ENCODE measurements around the gene METTL23. TPM values are rescaled to one million over a fixed set of nuclear protein-coding genes. Genes with fewer than 3 reads are reported as not detected.

Gene METTL23
- total and polyA plus RNA-seq, 2 of the 8 experiments (the other 6 are each of a cell fraction or from before 2014, with no cell fraction given) = 36.1 to 60.2 TPM

GRCh38 chr17:76752006-76752405 lies 25.4 kb downstream of the METTL23 start (continued):
- TF ChIP-seq ZNF274 (IDR thresholded peaks at IDR 0.05; ENCODE audit: borderline replicate concordance, extremely low read depth, low read length) (no peak), ATF2 (IDR thresholded peaks at IDR 0.05; ENCODE audit: low read length) (no peak), BACH1 (IDR thresholded peaks at IDR 0.05; ENCODE audit: low read length) (no peak), E2F6 (IDR thresholded peaks at IDR 0.05) (no peak), CHD1 (IDR thresholded peaks at IDR 0.05; ENCODE audit: low read depth, low read length) (no peak)
